RWPE2 (cell line): Measurements from ENCODE around the gene ANKRD9.

Experiments
- ATAC-seq: fragments of 200-7000 bp; cut with Tn5 transposase; 3 replicates; pipeline ENCODE4 v1.9.1; 2021; ENCODE audit warnings: low read depth
- DNase-seq: peaks from one replicate; pipeline ENCODE4 v3.0.0-alpha.2; 2020; ENCODE audit warnings: low spot score
- H3K27ac ChIP-seq: fragments of 450-650 bp; 2 replicates; pipeline ENCODE4 v1.5.1; 2017; ENCODE audit warnings: mild to moderate bottlenecking; ENCODE audit not compliant: poor library complexity, severe bottlenecking
- H3K27me3 ChIP-seq: fragments of 250-450 bp; sonication (Bioruptor Pico); 2 replicates; pipeline ENCODE4 v1.5.1; 2021; ENCODE audit warnings: mild to moderate bottlenecking, moderate library complexity; ENCODE audit not compliant: insufficient read depth, poor library complexity, severe bottlenecking
- H3K36me3 ChIP-seq: fragments of 250-450 bp; sonication (Bioruptor Pico); 2 replicates; pipeline ENCODE4 v1.5.1; 2020; ENCODE audit warnings: low read depth, mild to moderate bottlenecking, moderate library complexity
- H3K4me1 ChIP-seq: fragments of 250-450 bp; sonication (Bioruptor Pico); 2 replicates; pipeline ENCODE4 v1.5.1; 2021; ENCODE audit warnings: mild to moderate bottlenecking, moderate library complexity; ENCODE audit not compliant: insufficient read depth, poor library complexity, severe bottlenecking
- H3K4me3 ChIP-seq: fragments of 250-450 bp; sonication (Bioruptor Pico); 2 replicates; pipeline ENCODE4 v1.5.1; 2021; ENCODE audit warnings: mild to moderate bottlenecking, moderate library complexity; ENCODE audit not compliant: severe bottlenecking
- H3K9me3 ChIP-seq: fragments of 250-450 bp; sonication (Bioruptor Pico); 2 replicates; pipeline ENCODE4 v1.5.1; 2021; ENCODE audit warnings: mild to moderate bottlenecking, moderate library complexity; ENCODE audit not compliant: severe bottlenecking
- TF ChIP-seq, protein P1 (sequence below): fragments of 450-650 bp; IDR thresholded peaks from one replicate; pipeline ENCODE4 v1.5.1; 2017; ENCODE audit warnings: mild to moderate bottlenecking, moderate library complexity; ENCODE audit not compliant: poor library complexity, severe bottlenecking

Gene ANKRD9

DNA sequence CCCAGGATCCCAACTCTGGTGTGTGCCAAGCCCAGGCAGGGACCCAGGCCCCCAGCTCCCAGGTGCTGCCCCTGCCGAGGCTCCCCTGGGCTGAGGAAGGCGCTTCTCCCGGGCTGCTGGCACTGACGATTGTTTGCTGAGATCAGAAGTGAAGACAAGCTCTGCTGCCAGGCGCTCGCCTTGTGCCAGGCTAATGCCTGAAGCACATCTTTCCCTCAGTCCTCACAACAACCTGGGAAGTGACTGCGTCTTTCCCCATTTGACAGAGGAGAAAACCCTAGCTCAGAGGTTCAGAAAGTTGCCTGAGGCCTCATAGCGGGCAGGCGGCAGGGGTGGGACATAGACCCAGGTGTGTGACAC lies 36.8 kb downstream of the ANKRD9 start:
- Histone ChIP-seq H3K4me3 (no peak overlapping the region), H3K36me3 (peaks cover 14% of the 10 kb centered on the region; the same call in 1 of the 2 replicates), H3K9me3 (no peaks in the 10 kb centered on the region), H3K27me3 (no peaks in the 10 kb centered on the region), H3K4me1 (peaks cover 11% of the 10 kb centered on the region), H3K27ac (no peak overlapping the region)
- TF ChIP-seq, protein P1, sequence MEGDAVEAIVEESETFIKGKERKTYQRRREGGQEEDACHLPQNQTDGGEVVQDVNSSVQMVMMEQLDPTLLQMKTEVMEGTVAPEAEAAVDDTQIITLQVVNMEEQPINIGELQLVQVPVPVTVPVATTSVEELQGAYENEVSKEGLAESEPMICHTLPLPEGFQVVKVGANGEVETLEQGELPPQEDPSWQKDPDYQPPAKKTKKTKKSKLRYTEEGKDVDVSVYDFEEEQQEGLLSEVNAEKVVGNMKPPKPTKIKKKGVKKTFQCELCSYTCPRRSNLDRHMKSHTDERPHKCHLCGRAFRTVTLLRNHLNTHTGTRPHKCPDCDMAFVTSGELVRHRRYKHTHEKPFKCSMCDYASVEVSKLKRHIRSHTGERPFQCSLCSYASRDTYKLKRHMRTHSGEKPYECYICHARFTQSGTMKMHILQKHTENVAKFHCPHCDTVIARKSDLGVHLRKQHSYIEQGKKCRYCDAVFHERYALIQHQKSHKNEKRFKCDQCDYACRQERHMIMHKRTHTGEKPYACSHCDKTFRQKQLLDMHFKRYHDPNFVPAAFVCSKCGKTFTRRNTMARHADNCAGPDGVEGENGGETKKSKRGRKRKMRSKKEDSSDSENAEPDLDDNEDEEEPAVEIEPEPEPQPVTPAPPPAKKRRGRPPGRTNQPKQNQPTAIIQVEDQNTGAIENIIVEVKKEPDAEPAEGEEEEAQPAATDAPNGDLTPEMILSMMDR, result no peak
- DNase-seq (no peak), ATAC-seq (no peak)

GRCh38 chr14:102471921-102472790 lies 37.4 kb downstream of the ANKRD9 start:
- no peak for DNase-seq
- ATAC-seq, result no peak
- no peak overlapping the region for H3K27ac ChIP-seq
- no peaks in the 10 kb centered on the region for H3K9me3 ChIP-seq
- no peaks in the 10 kb centered on the region for H3K27me3 ChIP-seq
- peaks cover 11% of the 10 kb centered on the region for H3K4me1 ChIP-seq
- peaks cover 14% of the 10 kb centered on the region; the same call in 1 of the 2 replicates for H3K36me3 ChIP-seq
- TF ChIP-seq, protein P1, result no peak
- H3K4me3 ChIP-seq, result no peak overlapping the region

GRCh38 chr14:102469261-102469660 lies 40.3 kb downstream of the ANKRD9 start:
- TF ChIP-seq, protein P1, result no peak
- Histone ChIP-seq H3K4me1 (peaks cover 11% of the 10 kb centered on the region), H3K4me3 (no peak overlapping the region), H3K36me3 (peaks cover 21% of the 10 kb centered on the region), H3K27me3 (no peaks in the 10 kb centered on the region), H3K9me3 (no peaks in the 10 kb centered on the region), H3K27ac (no peak overlapping the region)
- ATAC-seq (no peak), DNase-seq (no peak)

GRCh38 chr14:102464846-102465341 lies 44.7 kb downstream of the ANKRD9 start:
- H3K27ac ChIP-seq, result no peak overlapping the region
- ATAC-seq (no peak), DNase-seq (no peak)

More at GRCh38 chr14:102464846-102465341, 44.7 kb downstream of the ANKRD9 start:
- Histone ChIP-seq H3K36me3 (peaks cover 18% of the 10 kb centered on the region), H3K27me3 (no peaks in the 10 kb centered on the region), H3K4me3 (no peak overlapping the region), H3K4me1 (peaks cover 11% of the 10 kb centered on the region), H3K9me3 (no peaks in the 10 kb centered on the region)
- TF ChIP-seq, protein P1, result no peak
